ENCODE measurements around the gene GSE1.

DNA sequence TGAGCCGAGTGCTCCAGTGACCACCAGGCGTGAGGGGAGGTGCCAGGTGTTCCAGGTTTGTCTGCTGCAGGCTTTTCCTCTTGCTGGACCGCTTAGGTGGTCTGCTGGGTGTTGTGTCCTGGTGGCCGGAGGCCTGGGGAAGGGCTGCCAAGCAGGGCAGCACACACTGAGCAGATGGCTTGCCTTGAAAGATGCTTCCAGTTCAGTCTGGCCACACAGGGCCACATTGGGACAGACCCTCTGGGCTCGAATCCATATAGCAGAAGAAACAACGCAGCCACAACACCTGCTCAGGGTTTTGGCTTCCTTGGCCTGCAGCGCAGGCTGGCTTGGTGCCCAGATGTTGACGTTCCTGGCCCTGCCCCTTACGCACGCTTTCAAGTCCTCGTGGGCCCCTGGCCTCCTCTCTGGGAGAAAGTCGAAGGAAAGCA, 50.8 kb downstream of the GSE1 start:
- TF ChIP-seq, protein P1, sequence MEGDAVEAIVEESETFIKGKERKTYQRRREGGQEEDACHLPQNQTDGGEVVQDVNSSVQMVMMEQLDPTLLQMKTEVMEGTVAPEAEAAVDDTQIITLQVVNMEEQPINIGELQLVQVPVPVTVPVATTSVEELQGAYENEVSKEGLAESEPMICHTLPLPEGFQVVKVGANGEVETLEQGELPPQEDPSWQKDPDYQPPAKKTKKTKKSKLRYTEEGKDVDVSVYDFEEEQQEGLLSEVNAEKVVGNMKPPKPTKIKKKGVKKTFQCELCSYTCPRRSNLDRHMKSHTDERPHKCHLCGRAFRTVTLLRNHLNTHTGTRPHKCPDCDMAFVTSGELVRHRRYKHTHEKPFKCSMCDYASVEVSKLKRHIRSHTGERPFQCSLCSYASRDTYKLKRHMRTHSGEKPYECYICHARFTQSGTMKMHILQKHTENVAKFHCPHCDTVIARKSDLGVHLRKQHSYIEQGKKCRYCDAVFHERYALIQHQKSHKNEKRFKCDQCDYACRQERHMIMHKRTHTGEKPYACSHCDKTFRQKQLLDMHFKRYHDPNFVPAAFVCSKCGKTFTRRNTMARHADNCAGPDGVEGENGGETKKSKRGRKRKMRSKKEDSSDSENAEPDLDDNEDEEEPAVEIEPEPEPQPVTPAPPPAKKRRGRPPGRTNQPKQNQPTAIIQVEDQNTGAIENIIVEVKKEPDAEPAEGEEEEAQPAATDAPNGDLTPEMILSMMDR (IDR thresholded peaks at IDR 0.05): no peak
- no peak for TF ChIP-seq EP300 (IDR thresholded peaks at IDR 0.05)
